Pancreas (tissue), 10 donors: ENCODE data around the gene KIAA1755. TPM values are rescaled to one million over a fixed set of nuclear protein-coding genes. Genes with fewer than 3 reads are reported as not detected.

Source experiments
- ATAC-seq, 4 donors: fragments of 200-7000 bp; cut with Tn5 transposase; one replicate each; pipeline versions ENCODE4 v1.8.0 to v1.9.1; 2020; ENCODE audit warnings: mild to moderate bottlenecking in 4 of 4, moderate library complexity in 4 of 4
- DNase-seq, 6 donors: peaks; one replicate each; pipeline ENCODE4 v3.0.0-alpha.2; 2020
- FAIRE-seq: peaks from 2 replicates; lab custom pipeline; 2012; peaks lifted over from hg19 to GRCh38; lab: Jason Lieb, UNC
- H3K27ac ChIP-seq, 4 donors: fragments of 200-600 bp; sonication (generic); 1 replicate in 3 of 4; 2 replicates in 1 of 4; pipeline versions ENCODE4 v1.5.0 to v1.8.0; 2020
- H3K27me3 ChIP-seq, 4 donors: fragments of 200-600 bp; one replicate each; pipeline ENCODE4 v1.8.0; 2021
- H3K36me3 ChIP-seq, 3 donors: fragments of 200-600 bp; sonication (generic) in 1 of 3; one replicate each; pipeline versions ENCODE4 v1.5.0 to v1.8.0; 2020 to 2021
- H3K4me1 ChIP-seq, 3 donors: fragments of 200-600 bp; one replicate each; pipeline ENCODE4 v1.8.0; 2021
- H3K4me3 ChIP-seq, 4 donors: fragments of 200-600 bp; sonication (generic) in 2 of 4; one replicate each; pipeline versions ENCODE4 v1.5.0 to v1.8.0; 2020 to 2021
- H3K9me3 ChIP-seq, 4 donors: fragments of 200-600 bp; one replicate each; pipeline ENCODE4 v1.8.0; 2021
- WGBS, 2 donors: extraction: QIAGEN DNeasy Blood & Tissue Kit; methylation state at CpG; one replicate each; pipeline ENCODE4 v1.1.7; 2013; 5-methylcytosine and 5-hydroxymethylcytosine counted together
- intact Hi-C, 3 donors: fragments of 100-400 bp; cut with DNase I; formaldehyde crosslinking; loops; one replicate each; pipeline versions ENCODE4 v1.11.1 to v1.14.2; 2022
- polyA plus RNA-seq, 2 donors: library from polyadenylated mRNA; stranded (reverse); fragments of 200-250 nt; gene quantifications; one replicate each; pipeline ENCODE4 v1.2.3, GENCODE V29; 2013
- total RNA-seq, 6 donors: library from RNA; stranded (reverse); fragmentation: NEBNext Ultra II Directional in 4 of 6; extraction: Animal tissue kit (Norgen Biotek cat#: 25700) in 4 of 6; gene quantifications; one replicate each; pipeline versions ENCODE4 v1.2.1 to v1.2.4, GENCODE V29; 2021 to 2023
- TF ChIP-seq, protein P1 (sequence below), 4 donors: fragments of 200-600 bp; sonication (generic) in 3 of 4; IDR thresholded peaks; one replicate each; pipeline versions ENCODE4 v1.5.0 to v1.8.0; 2021; ENCODE audit warnings: antibody characterized with exemption in 4 of 4
- donor health status: healthy with polysubstance abuse.
- donor health status: DM: no; HTN: no; CAD: no; lungs with moderate emphysema.
- donor health status: DM: no; HTN: no; CAD: no.
- donor health status: control.
- donor health status: control.
- donor health status: Bipolar disorder and iron deficiency.
- donor health status: DM: yes; HTN: yes; CAD: no.
- donor health status: DM: no; HTN: no; CAD: no.
- donor health status: DM: no; HTN: no; CAD: no.
- donor health status: DM: yes; HTN: yes; CAD: no.

The KIAA1755 gene
- total and polyA plus RNA-seq, 8 donors = 0.24 to 2.5 (median 0.96) TPM

DNA sequence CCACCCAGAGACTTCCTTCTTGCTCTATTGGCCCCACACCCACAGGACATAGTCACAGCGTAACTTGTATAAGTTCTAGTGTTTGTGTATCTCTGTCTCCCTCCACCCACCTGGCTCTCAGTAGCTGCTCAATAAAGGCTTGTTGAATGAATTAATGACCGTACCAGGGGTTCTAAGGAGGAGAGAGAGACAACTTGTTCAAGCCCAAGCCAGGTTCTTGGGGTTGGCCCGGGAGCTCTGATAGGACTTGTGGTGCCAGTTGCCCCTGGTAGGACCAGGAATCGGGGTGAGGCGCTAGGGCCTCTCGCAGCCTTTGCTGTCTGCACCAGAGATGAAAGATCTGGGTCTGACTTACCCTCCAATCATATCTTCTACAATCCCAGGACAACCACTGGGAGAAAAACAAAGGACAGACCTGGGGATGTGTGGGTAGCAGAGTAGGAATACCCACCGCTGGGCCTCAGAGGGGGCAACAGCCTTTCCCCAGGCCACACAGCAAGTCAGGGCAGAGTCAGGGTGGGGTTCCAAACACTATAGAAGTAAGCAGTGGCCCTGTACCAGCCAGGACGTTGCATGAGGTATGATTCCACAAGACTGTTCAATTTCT is 90.2 kb downstream of the KIAA1755 start:
- Histone ChIP-seq H3K36me3 (no peaks in the 10 kb centered on the region), H3K9me3 (no peaks in the 10 kb centered on the region), H3K4me1 (no peaks in the 10 kb centered on the region), H3K27ac (no peak overlapping the region), H3K4me3 (no peak overlapping the region), H3K27me3 (no peaks in the 10 kb centered on the region)
- peak in 1 of 6 donors; percentile 16 for DNase-seq
- no peak for FAIRE-seq
- intact Hi-C loops = no loop called here
- 42 to 48% methylated on average over 8 of the region's 8 CpGs for WGBS, 2 donors
- ATAC-seq = no peak
- TF ChIP-seq, protein P1, sequence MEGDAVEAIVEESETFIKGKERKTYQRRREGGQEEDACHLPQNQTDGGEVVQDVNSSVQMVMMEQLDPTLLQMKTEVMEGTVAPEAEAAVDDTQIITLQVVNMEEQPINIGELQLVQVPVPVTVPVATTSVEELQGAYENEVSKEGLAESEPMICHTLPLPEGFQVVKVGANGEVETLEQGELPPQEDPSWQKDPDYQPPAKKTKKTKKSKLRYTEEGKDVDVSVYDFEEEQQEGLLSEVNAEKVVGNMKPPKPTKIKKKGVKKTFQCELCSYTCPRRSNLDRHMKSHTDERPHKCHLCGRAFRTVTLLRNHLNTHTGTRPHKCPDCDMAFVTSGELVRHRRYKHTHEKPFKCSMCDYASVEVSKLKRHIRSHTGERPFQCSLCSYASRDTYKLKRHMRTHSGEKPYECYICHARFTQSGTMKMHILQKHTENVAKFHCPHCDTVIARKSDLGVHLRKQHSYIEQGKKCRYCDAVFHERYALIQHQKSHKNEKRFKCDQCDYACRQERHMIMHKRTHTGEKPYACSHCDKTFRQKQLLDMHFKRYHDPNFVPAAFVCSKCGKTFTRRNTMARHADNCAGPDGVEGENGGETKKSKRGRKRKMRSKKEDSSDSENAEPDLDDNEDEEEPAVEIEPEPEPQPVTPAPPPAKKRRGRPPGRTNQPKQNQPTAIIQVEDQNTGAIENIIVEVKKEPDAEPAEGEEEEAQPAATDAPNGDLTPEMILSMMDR (IDR thresholded peaks at IDR 0.05) = no peak

DNA sequence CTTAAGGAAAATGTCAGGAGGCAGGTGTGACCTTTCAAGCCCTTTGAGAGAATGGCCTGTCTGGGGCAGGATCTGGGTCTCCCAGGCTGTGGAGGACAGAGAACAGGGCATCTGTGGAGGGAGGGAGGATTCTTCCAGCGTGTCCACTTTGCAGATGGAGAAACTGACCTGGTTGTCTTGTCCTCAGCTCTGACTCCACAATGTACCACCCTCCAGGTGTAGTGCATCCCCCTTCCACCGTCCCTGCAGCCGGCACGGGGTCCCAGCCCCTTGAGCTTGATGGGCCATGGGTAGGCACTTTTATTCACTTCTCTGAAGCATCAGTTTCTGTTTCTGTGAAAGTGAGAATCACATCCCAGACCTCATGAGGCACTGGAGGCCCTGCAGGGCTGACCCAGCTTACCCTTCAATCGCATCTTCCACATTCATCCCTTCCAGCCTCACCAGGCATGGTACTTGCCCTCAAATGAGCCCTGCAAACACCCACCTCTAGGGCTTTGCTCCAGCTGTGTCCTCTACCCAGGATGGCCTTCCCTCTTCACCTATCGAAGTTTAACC is 90.8 kb downstream of the KIAA1755 start:
- no peak overlapping the region for H3K27ac ChIP-seq
- no peaks in the 10 kb centered on the region for H3K9me3 ChIP-seq
- intact Hi-C loops = loop anchor here in 1 of 3 donors (5.0 kb wide), 1 partner anchor 97 kb away; no protein-coding TSS in a partner anchor
- FAIRE-seq (no peak), ATAC-seq (no peak), DNase-seq (peak in 1 of 6 donors; percentile 30)
- WGBS, 2 donors = 74 to 91% methylated on average over 6 of the region's 6 CpGs
- no peak overlapping the region for H3K4me3 ChIP-seq
- H3K4me1 ChIP-seq = no peaks in the 10 kb centered on the region
- TF ChIP-seq, protein P1 (IDR thresholded peaks at IDR 0.05) = no peak
- H3K27me3 ChIP-seq = no peaks in the 10 kb centered on the region
- no peaks in the 10 kb centered on the region for H3K36me3 ChIP-seq

DNA sequence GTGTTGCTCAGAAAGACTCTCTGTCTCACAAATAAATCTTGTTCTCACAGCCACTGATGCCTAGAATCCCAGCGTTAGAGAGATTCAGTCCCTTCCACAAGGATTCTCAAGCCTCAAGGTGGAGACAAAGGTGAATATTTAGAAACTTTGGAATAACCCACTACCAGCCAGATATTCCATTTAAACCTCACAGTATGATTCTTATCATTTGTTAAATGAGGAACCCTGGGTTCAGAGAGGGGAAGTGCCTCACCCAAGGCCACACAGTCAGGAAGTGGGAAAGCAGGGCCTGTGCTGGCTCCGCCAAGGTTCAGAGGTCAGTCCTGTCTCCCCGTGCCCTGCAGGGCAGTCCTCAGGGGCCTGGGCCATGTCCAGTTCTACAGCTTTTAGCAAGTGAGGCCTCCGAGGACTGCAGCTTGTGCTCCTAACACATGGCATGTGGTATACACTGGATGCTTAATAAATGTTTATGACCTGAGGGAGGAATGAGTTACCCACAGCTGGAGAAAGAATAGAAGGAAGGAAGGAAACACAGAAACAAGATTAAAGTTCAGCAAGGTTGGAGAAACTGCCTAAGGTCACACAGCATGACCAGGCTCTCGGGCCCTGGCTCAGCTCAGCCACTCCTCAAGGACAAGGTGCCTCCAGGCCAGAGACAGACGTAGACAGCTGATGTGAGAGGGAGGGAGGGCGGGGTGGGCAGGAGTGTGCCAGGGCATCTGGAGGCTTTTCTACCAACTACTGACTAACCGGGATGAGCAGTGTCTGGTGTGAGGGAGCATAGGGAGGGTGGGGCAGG is 91.5 kb downstream of the KIAA1755 start:
- H3K9me3 ChIP-seq = no peaks in the 10 kb centered on the region
- no peak for FAIRE-seq
- peak overlapping the region in 1 of 4 donors; percentile 17 for H3K27ac ChIP-seq
- H3K4me3 ChIP-seq = no peak overlapping the region
- peak in 1 of 6 donors; percentile 40 for DNase-seq
- intact Hi-C loops = loop anchor here in 1 of 3 donors (5.0 kb wide), 1 partner anchor 97 kb away; no protein-coding TSS in a partner anchor
- H3K36me3 ChIP-seq = no peaks in the 10 kb centered on the region
- 65 to 80% methylated on average over 7 to 8 of the region's 8 CpGs for WGBS, 2 donors
- TF ChIP-seq, protein P1 (IDR thresholded peaks at IDR 0.05) = no peak
- H3K4me1 ChIP-seq = no peaks in the 10 kb centered on the region
- no peak for ATAC-seq
- no peaks in the 10 kb centered on the region for H3K27me3 ChIP-seq

DNA sequence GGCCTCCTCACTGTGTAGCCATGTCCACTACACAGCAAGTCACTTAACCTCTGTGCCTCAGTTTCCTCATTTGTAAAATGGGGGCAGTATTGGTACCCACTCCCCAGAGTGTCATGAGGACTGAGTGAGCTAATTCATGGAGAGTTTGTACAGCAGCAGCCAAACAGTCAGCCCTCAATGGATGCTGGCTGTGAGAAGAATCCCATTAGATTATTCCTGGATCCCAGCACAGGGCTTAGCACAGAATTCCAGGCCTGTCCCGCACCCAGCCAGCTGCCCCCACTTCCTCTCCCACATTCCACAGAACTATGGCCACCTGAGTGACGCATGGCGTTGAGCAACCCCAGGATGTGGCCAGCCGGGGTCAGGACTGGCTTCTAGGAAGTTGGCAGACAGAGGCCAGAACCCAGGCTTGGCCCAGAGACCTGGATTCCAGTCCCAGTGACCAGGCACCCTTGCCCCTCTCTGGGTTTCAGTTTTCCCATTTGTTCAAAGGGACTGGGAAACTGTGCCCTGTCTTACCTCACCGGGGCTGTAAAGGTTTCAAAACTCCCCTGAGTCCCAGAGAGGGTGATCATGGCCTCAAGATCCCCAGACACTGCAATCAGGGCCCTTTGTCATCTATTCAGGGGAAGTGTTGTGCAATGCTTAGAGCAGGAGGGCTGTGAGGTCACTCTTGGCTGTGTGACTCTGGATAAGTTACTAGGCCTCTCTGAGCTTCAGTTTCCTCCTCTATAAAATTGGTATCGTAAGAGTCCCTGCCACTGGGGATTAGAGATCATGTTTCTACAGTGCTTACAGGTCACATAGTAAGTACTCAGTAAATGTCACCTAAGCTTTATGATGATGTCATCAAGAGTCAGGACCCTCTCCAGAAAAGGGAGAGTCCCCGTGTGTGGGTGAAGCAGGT is 92.4 kb downstream of the KIAA1755 start:
- H3K27ac ChIP-seq = peak overlapping the region in 1 of 4 donors; percentile 17
- peak in 2 of 4 donors; percentile 11 to 23 for ATAC-seq
- 52 to 57% methylated on average over 7 of the region's 7 CpGs for WGBS, 2 donors
- intact Hi-C loops = loop anchor here in 1 of 3 donors (5.0 kb wide), 1 partner anchor 96 kb away; no protein-coding TSS in a partner anchor
- no peaks in the 10 kb centered on the region for H3K4me1 ChIP-seq
- TF ChIP-seq, protein P1 (IDR thresholded peaks at IDR 0.05) = no peak
- peak in 1 of 6 donors; percentile 51 for DNase-seq
- no peak overlapping the region for H3K4me3 ChIP-seq
- H3K36me3 ChIP-seq = no peaks in the 10 kb centered on the region
- no peaks in the 10 kb centered on the region for H3K27me3 ChIP-seq
- FAIRE-seq = no peak
- no peaks in the 10 kb centered on the region for H3K9me3 ChIP-seq
